Measurements from ENCODE around the gene MAP2K5.

MAP2K5 gene

GRCh38 chr15:67685716-67686115 lies 143.2 kb downstream of the MAP2K5 start:
- TF ChIP-seq CTCF (IDR thresholded peaks at IDR 0.05; ENCODE audit: low read depth, low read length, missing control alignments): no peak
- H3K4me3 ChIP-seq (replicated peaks; ENCODE audit: low read depth, low read length): no peak overlapping the region
- no peak for DNase-seq (ENCODE audit: extremely low read depth, low read depth)

GRCh38 chr15:67690936-67691335 lies 148.4 kb downstream of the MAP2K5 start:
- no peak for TF ChIP-seq CTCF (IDR thresholded peaks at IDR 0.05; ENCODE audit: low read depth, low read length, missing control alignments)
- no peak for DNase-seq (ENCODE audit: extremely low read depth, low read depth)
- H3K4me3 ChIP-seq (replicated peaks; ENCODE audit: low read depth, low read length): no peak overlapping the region

- H3K4me3 ChIP-seq (replicated peaks; ENCODE audit: low read depth, low read length): no peak overlapping the region
- no peak for DNase-seq (ENCODE audit: extremely low read depth, low read depth)
- no peak for TF ChIP-seq CTCF (IDR thresholded peaks at IDR 0.05; ENCODE audit: low read depth, low read length, missing control alignments)
Observed at GRCh38 chr15:67691450-67691849, 148.9 kb downstream of the MAP2K5 start.

GRCh38 chr15:67692573-67692972 lies 150.1 kb downstream of the MAP2K5 start:
- TF ChIP-seq CTCF (IDR thresholded peaks at IDR 0.05; ENCODE audit: low read depth, low read length, missing control alignments): no peak
- no peak overlapping the region for H3K4me3 ChIP-seq (replicated peaks; ENCODE audit: low read depth, low read length)

GRCh38 chr15:67696087-67696486 lies 153.6 kb downstream of the MAP2K5 start:
- TF ChIP-seq CTCF (IDR thresholded peaks at IDR 0.05; ENCODE audit: low read depth, low read length, missing control alignments): no peak
- H3K4me3 ChIP-seq (replicated peaks; ENCODE audit: low read depth, low read length): no peak overlapping the region
- DNase-seq (ENCODE audit: extremely low read depth, low read depth): no peak

More at GRCh38 chr15:67692573-67692972, 150.1 kb downstream of the MAP2K5 start:
- no peak for DNase-seq (ENCODE audit: extremely low read depth, low read depth)

- DNase-seq (ENCODE audit: extremely low read depth, low read depth): peak; percentile 16
- no peak overlapping the region for H3K4me3 ChIP-seq (replicated peaks; ENCODE audit: low read depth, low read length)
- no peak for TF ChIP-seq CTCF (IDR thresholded peaks at IDR 0.05; ENCODE audit: low read depth, low read length, missing control alignments)
Observed at GRCh38 chr15:67700023-67700422, 157.5 kb downstream of the MAP2K5 start.

- no peak overlapping the region for H3K4me3 ChIP-seq (replicated peaks; ENCODE audit: low read depth, low read length)
- DNase-seq (ENCODE audit: extremely low read depth, low read depth): no peak
- TF ChIP-seq CTCF (IDR thresholded peaks at IDR 0.05; ENCODE audit: low read depth, low read length, missing control alignments): no peak
Observed at GRCh38 chr15:67701669-67702068, 159.2 kb downstream of the MAP2K5 start.
